SIG-M5 (cell line): ENCODE measurements around the gene SLAMF8.

ENCODE experiments used
- DNase-seq: peaks from one replicate; lab custom pipeline; 2025; lab: John Stamatoyannopoulos, UW

SLAMF8 gene

DNA sequence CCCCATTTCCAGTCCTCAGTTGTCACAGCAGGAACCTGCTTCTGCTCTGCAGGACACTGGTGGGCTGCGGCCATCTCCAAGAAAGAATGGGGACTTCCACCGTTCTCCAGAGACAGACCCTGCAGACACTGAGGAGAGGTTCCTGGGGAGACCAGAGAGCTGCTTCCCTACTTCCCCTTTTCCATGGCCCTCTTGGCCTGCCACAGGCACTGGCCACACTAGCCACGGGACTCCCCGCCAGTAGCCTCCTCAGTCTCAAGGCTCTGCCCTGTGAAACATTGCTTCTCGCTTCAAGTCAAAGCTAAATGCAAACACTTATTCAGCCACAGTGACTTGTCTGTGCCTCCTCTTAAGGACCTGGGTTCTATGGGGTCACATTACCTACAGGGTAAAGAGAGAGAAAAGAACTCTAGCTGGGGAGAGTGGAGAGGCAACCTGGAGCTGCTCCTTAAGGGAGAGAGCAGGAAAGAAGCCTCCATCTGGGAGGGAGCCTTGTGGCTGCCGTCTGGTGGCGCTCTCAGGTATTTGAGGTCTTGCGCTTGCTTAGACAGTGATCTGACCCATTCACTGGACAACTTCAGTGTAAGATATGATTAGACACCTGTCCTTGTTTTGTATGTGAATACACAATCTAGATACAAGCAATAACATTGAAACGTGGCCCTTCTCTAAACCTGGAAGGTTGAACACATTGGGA is 5.4 kb upstream of the SLAMF8 start:
- DNase-seq = no peak

- no peak for DNase-seq
Measured at GRCh38 chr1:159823406-159823805, 3.3 kb upstream of the SLAMF8 start.

GRCh38 chr1:159825564-159825963 is 1.1 kb upstream of the SLAMF8 start:
- no peak for DNase-seq

GRCh38 chr1:159827102-159827490 is 423 bp downstream of the SLAMF8 start:
- DNase-seq = no peak

- DNase-seq = no peak
Measured at GRCh38 chr1:159827549-159827948, 876 bp downstream of the SLAMF8 start.

- DNase-seq = no peak
Measured at GRCh38 chr1:159828176-159828575, 1.5 kb downstream of the SLAMF8 start.

DNA sequence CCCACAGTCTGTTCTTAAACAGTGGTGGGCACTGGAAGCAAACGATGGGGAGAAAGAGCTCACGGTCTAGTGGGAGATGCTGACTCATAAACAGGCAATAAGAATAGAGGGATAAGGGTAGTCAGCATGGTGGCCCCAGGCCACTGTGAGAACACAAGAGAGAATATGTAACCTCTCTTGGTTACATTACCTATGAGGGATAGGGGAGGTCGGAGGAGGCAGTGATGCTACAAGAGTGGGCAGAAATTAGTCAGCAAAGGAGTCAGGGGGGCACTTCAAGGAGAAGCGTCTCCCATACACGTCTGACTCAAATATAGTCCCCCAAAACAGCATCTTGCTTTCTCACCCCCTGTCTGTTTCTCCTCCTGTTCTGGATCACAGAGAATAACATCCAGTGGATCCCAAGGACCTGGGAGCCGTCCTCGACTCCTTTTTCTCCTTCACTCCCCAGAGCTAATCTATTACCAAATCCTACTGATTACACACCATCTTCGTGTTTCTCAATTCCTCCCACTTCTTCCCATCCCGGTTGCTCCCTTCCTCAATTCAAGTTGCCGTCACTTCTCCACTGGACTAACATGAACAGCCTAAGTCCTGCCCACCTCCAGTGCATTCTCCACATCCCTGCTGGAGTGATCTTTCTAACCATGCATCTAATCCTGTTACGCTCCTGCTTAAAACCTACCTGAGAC is 2.1 kb downstream of the SLAMF8 start:
- no peak for DNase-seq

DNA sequence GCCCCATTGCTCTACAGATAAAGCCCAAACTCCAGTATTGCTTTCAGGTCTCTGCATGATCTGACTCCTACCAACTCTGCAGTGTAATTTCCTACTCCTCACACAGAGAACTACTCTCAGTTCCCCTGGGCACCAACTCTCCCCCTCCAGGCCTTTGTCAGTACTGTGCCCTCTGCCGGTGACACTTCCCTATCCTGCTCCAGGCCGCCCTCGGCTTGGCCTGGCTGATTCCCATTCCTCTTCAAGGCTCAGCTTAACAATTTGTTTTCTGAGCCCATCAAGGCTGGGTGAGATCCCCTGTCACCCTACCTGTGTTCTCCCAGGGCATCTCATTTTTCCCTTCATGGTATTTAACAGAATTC is 2.6 kb downstream of the SLAMF8 start:
- DNase-seq = peak; percentile 71

GRCh38 chr1:159829822-159830465 is 3.3 kb downstream of the SLAMF8 start:
- no peak for DNase-seq

- no peak for DNase-seq
Measured at GRCh38 chr1:159830722-159831121, 4.0 kb downstream of the SLAMF8 start.

DNA sequence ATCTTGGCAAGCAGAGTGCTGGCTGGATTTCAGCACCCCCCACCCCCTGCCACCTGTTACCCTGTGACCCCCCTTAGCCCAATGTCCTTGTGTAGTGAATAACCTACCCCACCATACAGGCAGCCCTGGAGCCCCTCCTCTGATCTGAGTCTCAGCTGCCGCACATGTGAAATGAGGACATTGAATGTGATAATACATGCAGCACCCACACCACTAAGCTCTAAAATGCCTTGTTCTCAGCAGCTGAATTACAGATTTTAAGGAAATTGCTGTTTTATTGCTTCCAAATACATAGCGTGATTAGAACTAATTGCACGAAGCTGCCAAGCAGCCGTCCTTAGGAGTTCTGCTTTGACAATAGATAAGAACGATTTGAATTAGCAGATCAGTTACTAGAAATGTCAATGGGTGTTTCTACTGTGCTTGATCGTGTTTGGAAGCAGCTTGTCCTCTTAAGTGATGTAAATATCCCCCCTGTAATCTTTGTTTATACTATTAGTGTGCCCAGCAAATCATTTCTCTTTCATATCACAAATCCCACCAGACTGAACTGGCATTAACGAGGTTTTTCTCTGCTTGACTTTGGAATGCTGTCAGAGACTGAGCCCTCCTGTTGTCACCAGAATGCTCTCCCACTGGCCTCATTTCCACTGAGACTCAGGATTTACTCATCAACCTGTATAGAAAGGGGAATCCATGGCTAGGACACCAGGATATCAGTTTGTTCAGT is 4.9 kb downstream of the SLAMF8 start:
- no peak for DNase-seq

DNA sequence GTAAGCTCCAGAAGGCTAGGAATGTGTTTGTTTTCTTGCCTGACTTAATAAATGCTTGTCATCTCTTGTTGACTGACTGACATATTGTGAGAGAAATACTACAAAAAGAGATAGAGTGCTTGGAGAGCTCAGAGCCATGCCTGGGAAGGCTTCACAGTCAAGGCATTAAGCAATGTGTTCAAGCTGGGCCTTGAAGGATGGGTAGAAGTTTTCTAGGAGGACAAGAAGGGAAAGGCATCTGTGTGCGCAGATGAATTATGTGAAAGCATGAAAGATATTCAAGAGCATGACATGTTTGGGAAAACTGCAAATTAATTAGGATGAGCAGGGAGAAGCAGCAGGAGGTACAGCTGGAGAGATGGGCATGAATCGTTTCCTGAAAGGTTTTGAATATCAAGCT is 5.6 kb downstream of the SLAMF8 start:
- DNase-seq = no peak

DNA sequence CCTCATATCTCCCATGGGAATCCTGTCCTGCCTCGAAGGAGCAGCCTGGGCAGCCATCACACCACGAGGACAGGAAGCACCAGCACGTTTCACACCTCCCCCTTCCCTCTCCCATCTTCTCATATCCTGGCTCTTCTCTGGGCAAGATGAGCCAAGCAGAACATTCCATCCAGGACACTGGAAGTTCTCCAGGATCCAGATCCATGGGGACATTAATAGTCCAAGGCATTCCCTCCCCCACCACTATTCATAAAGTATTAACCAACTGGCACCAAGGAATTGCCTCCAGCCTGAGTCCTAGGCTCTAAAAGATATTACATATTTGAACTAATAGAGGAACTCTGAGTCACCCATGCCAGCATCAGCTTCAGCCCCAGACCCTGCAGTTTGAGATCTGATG is 8.7 kb downstream of the SLAMF8 start:
- no peak for DNase-seq

GRCh38 chr1:159835862-159836525 is 9.3 kb downstream of the SLAMF8 start:
- no peak for DNase-seq

DNA sequence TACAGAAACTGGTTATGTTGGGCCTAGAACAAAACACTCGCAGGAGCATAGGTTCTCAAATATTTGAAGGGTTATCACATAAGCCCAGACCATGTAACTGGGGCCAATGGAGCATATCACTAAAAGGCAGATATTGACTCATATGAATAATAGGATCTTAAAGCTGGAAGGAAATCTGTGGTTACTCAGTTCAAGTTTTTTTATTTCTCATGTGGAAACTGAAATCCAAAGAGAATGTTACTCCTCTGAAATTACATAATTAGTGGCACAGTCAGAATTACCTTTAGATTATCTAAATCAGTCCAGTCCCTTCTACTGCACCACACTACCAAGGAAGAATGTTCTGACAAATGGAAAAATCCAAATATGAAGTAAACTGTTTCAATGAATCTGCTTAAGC is 12.0 kb downstream of the SLAMF8 start:
- no peak for DNase-seq

DNA sequence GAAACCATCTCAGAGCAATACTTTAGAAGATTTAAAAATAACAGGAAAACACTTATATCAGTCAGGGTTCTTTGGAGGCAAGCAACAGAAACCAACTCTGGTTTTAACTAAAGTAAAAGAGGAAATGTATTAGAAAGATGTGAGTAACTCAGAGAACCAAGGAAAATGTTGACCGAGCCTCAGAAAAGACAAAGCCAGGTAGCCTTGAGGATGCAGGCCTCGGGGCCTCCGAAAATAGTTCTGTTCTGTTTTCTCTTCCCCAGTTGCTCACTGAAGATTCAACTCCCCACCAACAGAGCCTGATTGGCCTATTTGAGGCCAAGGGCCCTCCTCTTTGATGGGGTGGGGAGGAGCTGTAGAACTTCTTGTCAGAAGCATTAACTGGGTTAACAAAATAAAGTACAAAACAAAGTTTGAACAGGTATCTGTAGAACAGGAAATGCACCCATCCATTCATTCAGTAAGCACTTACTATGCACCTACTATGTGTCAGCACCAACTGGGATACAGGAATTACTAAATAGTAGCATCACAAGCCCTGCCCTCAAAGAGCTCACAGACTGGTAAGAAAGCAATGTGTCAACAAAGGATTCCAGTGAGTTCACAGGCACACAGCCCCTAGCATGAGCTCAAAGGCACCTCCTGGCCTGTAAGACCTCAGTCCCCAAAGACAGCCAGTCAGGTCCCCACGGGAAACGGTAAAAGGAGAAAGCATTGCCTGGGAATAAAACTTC is 12.6 kb downstream of the SLAMF8 start:
- DNase-seq = no peak

DNA sequence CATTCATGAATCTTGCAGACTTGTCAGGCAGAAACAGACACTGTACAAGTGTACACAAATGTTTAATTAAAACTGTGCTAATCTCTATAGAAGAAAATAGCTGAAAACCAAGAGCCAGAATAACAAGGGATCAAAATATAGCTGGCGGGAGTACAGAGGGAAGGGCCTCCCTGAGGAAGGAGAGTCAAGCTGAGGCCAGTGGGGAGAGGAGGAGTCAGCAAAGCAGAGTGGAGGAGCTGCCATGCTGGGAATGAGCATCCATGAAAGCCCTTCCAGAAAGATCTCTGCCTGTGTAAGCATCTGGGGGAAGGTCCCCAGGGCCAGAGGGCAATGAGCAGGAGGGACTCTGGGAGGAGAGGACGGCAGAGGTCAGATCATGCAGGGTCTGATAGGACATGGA is 15.1 kb downstream of the SLAMF8 start:
- DNase-seq = no peak

DNA sequence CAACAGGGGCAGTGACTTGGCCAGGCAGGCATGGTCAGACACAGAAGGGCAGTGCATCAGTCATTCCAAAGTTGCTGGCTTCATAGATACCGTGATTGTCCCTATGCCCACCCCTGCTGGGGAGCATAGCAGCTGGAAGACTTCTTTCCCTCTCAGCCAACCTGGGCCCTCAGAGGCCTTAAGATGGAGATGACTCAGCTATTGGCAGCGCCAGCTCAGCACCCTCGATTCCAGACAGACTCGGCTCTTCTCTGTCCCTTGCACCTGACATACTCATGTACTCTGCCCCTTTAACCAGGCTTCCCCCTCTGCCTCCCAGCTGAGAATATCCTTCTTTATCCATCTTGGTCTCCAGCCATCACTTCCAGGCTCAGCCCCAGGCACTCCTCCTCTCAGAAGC is 16.8 kb downstream of the SLAMF8 start:
- no peak for DNase-seq

GRCh38 chr1:159845751-159846629 is 19.3 kb downstream of the SLAMF8 start:
- DNase-seq = no peak

GRCh38 chr1:159847231-159847630 is 20.6 kb downstream of the SLAMF8 start:
- DNase-seq = no peak

DNA sequence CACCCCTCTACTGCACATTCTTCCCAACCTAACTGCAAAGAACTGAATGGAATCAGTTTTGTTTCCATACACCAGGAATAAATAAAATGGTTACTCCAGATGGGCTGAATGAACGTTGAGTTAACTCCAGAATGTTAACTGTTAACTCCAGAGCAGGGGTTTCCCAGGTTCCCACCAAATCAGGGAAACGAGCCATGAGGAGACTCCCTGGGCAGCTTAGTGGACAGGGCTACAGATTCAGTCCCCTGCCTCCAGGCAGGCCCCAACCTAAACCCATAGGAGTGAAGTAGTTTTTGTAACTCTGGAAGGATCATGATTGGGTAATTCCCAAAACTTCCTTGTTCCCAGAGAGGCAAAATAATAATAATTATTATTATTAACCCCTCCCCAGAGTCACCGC is 21.7 kb downstream of the SLAMF8 start:
- no peak for DNase-seq
